HG03521 (cell line): ENCODE data around the gene C20orf141.

ENCODE experiments used
- ATAC-seq: cut with Tn5 transposase; IDR thresholded peaks from one replicate; pipeline ENCODE4 v1.9.1; 2021; ENCODE audit warnings: mild to moderate bottlenecking, moderate library complexity; ENCODE audit not compliant: unreplicated experiment

The C20orf141 gene

GRCh38 chr20:2840967-2841531 lies 26.3 kb downstream of the C20orf141 start:
- ATAC-seq: peak; percentile 21

GRCh38 chr20:2845607-2846006 lies 30.8 kb downstream of the C20orf141 start:
- ATAC-seq: no peak

GRCh38 chr20:2846698-2847097 lies 31.9 kb downstream of the C20orf141 start:
- ATAC-seq: no peak

- ATAC-seq: no peak
These were observed 33.0 kb downstream of the C20orf141 start for GRCh38 chr20:2847802-2848201.

GRCh38 chr20:2849529-2849928 lies 34.7 kb downstream of the C20orf141 start:
- ATAC-seq: no peak

- ATAC-seq: no peak
These were observed 36.3 kb downstream of the C20orf141 start for GRCh38 chr20:2851086-2851485.

- no peak for ATAC-seq
These were observed 43.8 kb downstream of the C20orf141 start for GRCh38 chr20:2858591-2858990.

- no peak for ATAC-seq
These were observed 44.7 kb downstream of the C20orf141 start for GRCh38 chr20:2859330-2860121.

GRCh38 chr20:2864626-2865025 lies 49.8 kb downstream of the C20orf141 start:
- no peak for ATAC-seq

- no peak for ATAC-seq
These were observed 50.3 kb downstream of the C20orf141 start for GRCh38 chr20:2865101-2865500.
